OCI-LY1 (cell line): ENCODE results near the gene DCLK1.

Experiments
- H2AFZ ChIP-seq: fragments of 200-600 bp; sonication (generic), shearing (Covaris generic); 2 replicates; pipeline ENCODE4 v1.6.0; 2014; ENCODE audit warnings: antibody characterized with exemption, mild to moderate bottlenecking, low read length
- H3F3A ChIP-seq: fragments of 200-600 bp; sonication (generic), shearing (Covaris generic); 2 replicates; pipeline ENCODE4 v1.6.0; 2014; ENCODE audit warnings: mild to moderate bottlenecking, antibody characterized with exemption, low read length, moderate library complexity; ENCODE audit not compliant: insufficient read depth
- H3K27ac ChIP-seq: fragments of 200-600 bp; sonication (generic); 2 replicates; pipeline ENCODE4 v1.5.1; 2014; ENCODE audit warnings: low read length, mixed run types, mild to moderate bottlenecking, low read depth; ENCODE audit not compliant: poor library complexity, severe bottlenecking
- H3K27me3 ChIP-seq: fragments of 200-600 bp; sonication (generic); 2 replicates; pipeline ENCODE4 v1.6.0; 2014; ENCODE audit warnings: antibody characterized with exemption, mild to moderate bottlenecking, low read length, moderate library complexity; ENCODE audit not compliant: insufficient read depth
- H3K36me3 ChIP-seq: fragments of 200-600 bp; sonication (generic); 2 replicates; pipeline ENCODE4 v1.6.1; 2014; ENCODE audit warnings: mild to moderate bottlenecking, antibody characterized with exemption, low read length, moderate library complexity, mixed read lengths; ENCODE audit not compliant: insufficient read depth
- H3K4me1 ChIP-seq: fragments of 200-600 bp; sonication (generic); 2 replicates; pipeline ENCODE4 v1.5.1; 2014; ENCODE audit warnings: mild to moderate bottlenecking, low read length, moderate library complexity; ENCODE audit not compliant: insufficient read depth, severe bottlenecking
- H3K4me2 ChIP-seq: fragments of 200-600 bp; sonication (generic), shearing (Covaris generic); 2 replicates; pipeline ENCODE4 v1.6.1; 2014; ENCODE audit warnings: low read length
- H3K4me3 ChIP-seq: fragments of 200-600 bp; sonication (generic); 2 replicates; pipeline ENCODE4 v1.5.1; 2014; ENCODE audit warnings: low read length, low read depth, mild to moderate bottlenecking, mixed read lengths; ENCODE audit not compliant: poor library complexity, severe bottlenecking
- H3K79me2 ChIP-seq: fragments of 200-600 bp; shearing (Covaris generic); 2 replicates; pipeline ENCODE4 v1.6.1; 2016; ENCODE audit warnings: mixed run types, low read length, mixed read lengths; ENCODE audit not compliant: insufficient read depth
- H3K9ac ChIP-seq: fragments of 200-600 bp; sonication (generic), shearing (Covaris generic); 2 replicates; pipeline ENCODE4 v1.6.1; 2014; ENCODE audit warnings: mild to moderate bottlenecking, low read length, mixed read lengths
- H3K9me2 ChIP-seq: fragments of 200-600 bp; sonication (generic), shearing (Covaris generic); 2 replicates; pipeline ENCODE4 v1.6.1; 2014; ENCODE audit warnings: low read depth, mild to moderate bottlenecking, low read length, mixed read lengths
- H3K9me3 ChIP-seq: fragments of 200-600 bp; shearing (Covaris generic); 2 replicates; pipeline ENCODE4 v1.6.1; 2014; ENCODE audit warnings: low read length, mixed read lengths
- H4K20me1 ChIP-seq: fragments of 200-600 bp; sonication (generic), shearing (Covaris generic); 2 replicates; pipeline ENCODE4 v1.6.0; 2016; ENCODE audit warnings: mild to moderate bottlenecking, low read length; ENCODE audit not compliant: insufficient read depth
- EZH2 ChIP-seq: fragments of 200-600 bp; sonication (generic), shearing (Covaris generic); IDR thresholded peaks from 2 replicates; pipeline ENCODE4 v1.8.0; 2017; ENCODE audit warnings: borderline replicate concordance, mixed run types, mild to moderate bottlenecking, antibody characterized with exemption, low read length, moderate library complexity, mixed read lengths
- TF ChIP-seq, protein P1 (sequence below): fragments of 200-600 bp; sonication (generic), shearing (Covaris generic); IDR thresholded peaks from 2 replicates; pipeline ENCODE4 v1.5.1; 2017; ENCODE audit warnings: mild to moderate bottlenecking, antibody characterized with exemption, low read length, moderate library complexity, mixed read lengths

Gene DCLK1

GRCh38 chr13:35741657-35742056 is 389.5 kb downstream of the DCLK1 start:
- Histone ChIP-seq H3K9me2 (no peaks in the 10 kb centered on the region), H3K27ac (no peak overlapping the region), H3K4me2 (no peak overlapping the region), H3K79me2 (no peaks in the 10 kb centered on the region), H3K9ac (no peak overlapping the region), H2AFZ (no peak overlapping the region), H3F3A (no peaks in the 10 kb centered on the region), H4K20me1 (no peaks in the 10 kb centered on the region), H3K27me3 (no peaks in the 10 kb centered on the region), H3K9me3 (no peaks in the 10 kb centered on the region), H3K4me1 (no peaks in the 10 kb centered on the region), H3K36me3 (no peaks in the 10 kb centered on the region), H3K4me3 (no peak overlapping the region)
- TF ChIP-seq EZH2, result no peak
- TF ChIP-seq, protein P1, sequence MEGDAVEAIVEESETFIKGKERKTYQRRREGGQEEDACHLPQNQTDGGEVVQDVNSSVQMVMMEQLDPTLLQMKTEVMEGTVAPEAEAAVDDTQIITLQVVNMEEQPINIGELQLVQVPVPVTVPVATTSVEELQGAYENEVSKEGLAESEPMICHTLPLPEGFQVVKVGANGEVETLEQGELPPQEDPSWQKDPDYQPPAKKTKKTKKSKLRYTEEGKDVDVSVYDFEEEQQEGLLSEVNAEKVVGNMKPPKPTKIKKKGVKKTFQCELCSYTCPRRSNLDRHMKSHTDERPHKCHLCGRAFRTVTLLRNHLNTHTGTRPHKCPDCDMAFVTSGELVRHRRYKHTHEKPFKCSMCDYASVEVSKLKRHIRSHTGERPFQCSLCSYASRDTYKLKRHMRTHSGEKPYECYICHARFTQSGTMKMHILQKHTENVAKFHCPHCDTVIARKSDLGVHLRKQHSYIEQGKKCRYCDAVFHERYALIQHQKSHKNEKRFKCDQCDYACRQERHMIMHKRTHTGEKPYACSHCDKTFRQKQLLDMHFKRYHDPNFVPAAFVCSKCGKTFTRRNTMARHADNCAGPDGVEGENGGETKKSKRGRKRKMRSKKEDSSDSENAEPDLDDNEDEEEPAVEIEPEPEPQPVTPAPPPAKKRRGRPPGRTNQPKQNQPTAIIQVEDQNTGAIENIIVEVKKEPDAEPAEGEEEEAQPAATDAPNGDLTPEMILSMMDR, result no peak

GRCh38 chr13:35736876-35737275 is 394.3 kb downstream of the DCLK1 start:
- no peak overlapping the region for H2AFZ ChIP-seq
- no peaks in the 10 kb centered on the region for H3K4me1 ChIP-seq
- H3K27me3 ChIP-seq, result no peaks in the 10 kb centered on the region
- no peak overlapping the region for H3K4me2 ChIP-seq
- H3K4me3 ChIP-seq, result no peak overlapping the region
- H3K27ac ChIP-seq, result no peak overlapping the region
- TF ChIP-seq EZH2, result no peak
- TF ChIP-seq, protein P1, result no peak
- no peaks in the 10 kb centered on the region for H3K9me2 ChIP-seq
- H3K9me3 ChIP-seq, result no peaks in the 10 kb centered on the region
- H3K79me2 ChIP-seq, result no peaks in the 10 kb centered on the region
- H4K20me1 ChIP-seq, result no peaks in the 10 kb centered on the region
- no peaks in the 10 kb centered on the region for H3K36me3 ChIP-seq
- no peaks in the 10 kb centered on the region for H3F3A ChIP-seq
- no peak overlapping the region for H3K9ac ChIP-seq

GRCh38 chr13:35733827-35734226 is 397.4 kb downstream of the DCLK1 start:
- H3K27me3 ChIP-seq, result no peaks in the 10 kb centered on the region
- no peak overlapping the region for H3K4me2 ChIP-seq
- no peak overlapping the region for H2AFZ ChIP-seq
- no peaks in the 10 kb centered on the region for H3K79me2 ChIP-seq
- no peak overlapping the region for H3K4me3 ChIP-seq
- no peaks in the 10 kb centered on the region for H4K20me1 ChIP-seq
- no peaks in the 10 kb centered on the region for H3F3A ChIP-seq
- no peak overlapping the region for H3K27ac ChIP-seq
- no peak overlapping the region for H3K9ac ChIP-seq
- H3K9me2 ChIP-seq, result no peaks in the 10 kb centered on the region
- H3K36me3 ChIP-seq, result no peaks in the 10 kb centered on the region
- no peaks in the 10 kb centered on the region for H3K9me3 ChIP-seq
- no peaks in the 10 kb centered on the region for H3K4me1 ChIP-seq
- TF ChIP-seq, protein P1, result no peak
- no peak for TF ChIP-seq EZH2
